ENCODE data around the gene CMC2.
A peak's percentile ranks its signal among the peaks of the same experiment; 100 is the strongest.

The CMC2 gene

GRCh38 chr16:80932708-80933095 is 74.0 kb downstream of the CMC2 start:
- DNase-seq (ENCODE audit: low read depth in 2 of 2) = no peak

- DNase-seq (ENCODE audit: low read depth in 2 of 2) = peak in 1 of 2 donors; percentile 13
Observed at GRCh38 chr16:80931801-80932707, 74.6 kb downstream of the CMC2 start.

- DNase-seq (ENCODE audit: low read depth in 2 of 2) = peak; percentile 11 to 38
Observed at GRCh38 chr16:80924372-80924978, 82.2 kb downstream of the CMC2 start.

- no peak for DNase-seq (ENCODE audit: low read depth in 2 of 2)
Observed at GRCh38 chr16:80923356-80923755, 83.3 kb downstream of the CMC2 start.

All from activated CD4-positive, alpha-beta T cell treated with anti-CD3 and anti-CD28 coated beads for 24 hours (primary cell).